Heart left ventricle (tissue), 13 donors: ENCODE results near the gene EPB41.
"Not testable (repeated sequence)": the region's sequence is repeated elsewhere in the genome, so short reads cannot be mapped to it uniquely, and the experiment has no call there.

Source experiments
- POLR2A ChIP-seq, 2 donors: fragments of 450-650 bp; IDR thresholded peaks; one replicate each; pipeline ENCODE4 v1.6.1; 2017; ENCODE audit warnings: antibody characterized with exemption in 2 of 2, mild to moderate bottlenecking in 2 of 2, moderate library complexity in 2 of 2
- TF ChIP-seq, protein P1 (sequence below), 12 donors: fragments of 200-600 bp; sonication (generic) in 4 of 12; IDR thresholded peaks; one replicate each; pipeline versions ENCODE4 v1.5.0 to v1.8.0; 2018 to 2022; ENCODE audit warnings: antibody characterized with exemption in 12 of 12, mild to moderate bottlenecking in 5 of 12
- donor health status: ischemic (EF 13 %, LVEDD 7.1; RV severe dilation, severe dysfunction).
- donor health status: DM: no; HTN: yes; CAD: no.
- donor health status: DM: no; HTN: no; CAD: no.
- donor health status: ischemic (EF 25% LVEDD 6.9; RV normal size, moderate dysfunction).
- donor health status: ischemic (EF 25% LVEDD 5.7; RV mildly dilated, moderate dysfunction).
- donor health status: ischemic (EF 35%, LVEDD 5.7; RV mildly dilated, moderate dysfunction).
- donor health status: nonischemic (EF 11% LVEDD 7.7; RV severe dilation, severe dysfunction).
- donor health status: DM: yes; HTN: yes; CAD: no.
- donor health status: PGD.
- donor health status: ischemic (EF 29% LVEDD 5.4; RV normal size, mild dysfunction).
- donor health status: nonischemic (EF 23%, LVEDD 6.1; RV moderate dilation, normal function).

DNA sequence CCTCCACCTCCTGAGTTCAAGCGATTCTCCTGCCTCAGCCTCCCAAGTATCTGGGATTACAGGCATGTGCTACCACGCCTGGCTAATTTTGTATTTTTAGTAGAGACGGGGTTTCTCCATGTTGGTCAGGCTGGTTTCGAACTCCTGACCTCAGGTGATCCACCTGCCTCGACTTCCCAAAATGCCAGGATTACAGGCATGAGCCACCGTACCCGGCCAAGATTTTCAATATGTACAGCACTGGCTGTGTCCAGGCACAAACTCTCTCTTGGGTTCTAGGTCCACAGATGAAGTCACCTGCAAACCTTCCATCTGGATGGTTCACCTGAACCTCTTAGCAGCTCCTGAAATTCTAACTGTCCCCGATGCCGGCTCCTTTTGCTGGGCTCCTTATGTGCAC lies 236.0 kb downstream of the EPB41 start:
- TF ChIP-seq POLR2A (IDR thresholded peaks at IDR 0.05) = not testable (repeated sequence)
- TF ChIP-seq, protein P1, sequence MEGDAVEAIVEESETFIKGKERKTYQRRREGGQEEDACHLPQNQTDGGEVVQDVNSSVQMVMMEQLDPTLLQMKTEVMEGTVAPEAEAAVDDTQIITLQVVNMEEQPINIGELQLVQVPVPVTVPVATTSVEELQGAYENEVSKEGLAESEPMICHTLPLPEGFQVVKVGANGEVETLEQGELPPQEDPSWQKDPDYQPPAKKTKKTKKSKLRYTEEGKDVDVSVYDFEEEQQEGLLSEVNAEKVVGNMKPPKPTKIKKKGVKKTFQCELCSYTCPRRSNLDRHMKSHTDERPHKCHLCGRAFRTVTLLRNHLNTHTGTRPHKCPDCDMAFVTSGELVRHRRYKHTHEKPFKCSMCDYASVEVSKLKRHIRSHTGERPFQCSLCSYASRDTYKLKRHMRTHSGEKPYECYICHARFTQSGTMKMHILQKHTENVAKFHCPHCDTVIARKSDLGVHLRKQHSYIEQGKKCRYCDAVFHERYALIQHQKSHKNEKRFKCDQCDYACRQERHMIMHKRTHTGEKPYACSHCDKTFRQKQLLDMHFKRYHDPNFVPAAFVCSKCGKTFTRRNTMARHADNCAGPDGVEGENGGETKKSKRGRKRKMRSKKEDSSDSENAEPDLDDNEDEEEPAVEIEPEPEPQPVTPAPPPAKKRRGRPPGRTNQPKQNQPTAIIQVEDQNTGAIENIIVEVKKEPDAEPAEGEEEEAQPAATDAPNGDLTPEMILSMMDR (IDR thresholded peaks at IDR 0.05) = not testable (repeated sequence)
